Endothelial cell of umbilical vein (primary cell): ENCODE results near the gene CBY2.

Experiments used
- CTCF ChIP-seq, 2 donors: IDR thresholded peaks; 1 replicate in 1 of 2; 2 replicates in 1 of 2; pipeline ENCODE4 v1.5.1; 2011; ENCODE audit warnings: low read length in 2 of 2, mild to moderate bottlenecking in 2 of 2, moderate library complexity in 2 of 2, control low read depth in 1 of 2, inconsistent platforms in 1 of 2, low read depth in 1 of 2; ENCODE audit not compliant: insufficient read depth in 1 of 2; ENCODE audit errors: extremely low read depth in 1 of 2
- EZH2 ChIP-seq: IDR thresholded peaks from 2 replicates; pipeline ENCODE4 v1.6.1; 2012; ENCODE audit warnings: borderline replicate concordance, low read depth, mild to moderate bottlenecking, moderate library complexity, low read length, inconsistent platforms; ENCODE audit not compliant: severe bottlenecking
- GATA2 ChIP-seq: IDR thresholded peaks from 2 replicates; pipeline ENCODE4 v1.7.0; 2011; ENCODE audit warnings: low read depth, mild to moderate bottlenecking, moderate library complexity, mixed read lengths, low read length; ENCODE audit not compliant: insufficient read length, insufficient read depth
- JUN ChIP-seq: IDR thresholded peaks from 2 replicates; pipeline ENCODE4 v1.6.1; 2011; ENCODE audit warnings: borderline replicate concordance, low read depth; ENCODE audit not compliant: insufficient read length, insufficient read depth
- MAX ChIP-seq: IDR thresholded peaks from 2 replicates; pipeline ENCODE4 v1.6.1; 2011; ENCODE audit not compliant: insufficient read depth, insufficient read length
- MYC ChIP-seq: IDR thresholded peaks from one replicate; pipeline ENCODE4 v1.6.1; 2011; ENCODE audit warnings: mild to moderate bottlenecking, low read depth, low read length
- POLR2A ChIP-seq: IDR thresholded peaks from 2 replicates; pipeline ENCODE4 v1.6.1; 2012; ENCODE audit warnings: low read depth, mild to moderate bottlenecking, control low read depth, low read length
- POLR2AphosphoS5 ChIP-seq: IDR thresholded peaks from 2 replicates; pipeline ENCODE4 v1.6.1; 2012; ENCODE audit warnings: low read depth, mild to moderate bottlenecking, control low read depth, low read length, moderate library complexity; ENCODE audit not compliant: insufficient read depth

- TF ChIP-seq CTCF (IDR thresholded peaks at IDR 0.05; ENCODE audit: extremely low read depth in 1 of 2, insufficient read depth in 1 of 2, low read depth in 1 of 2, low read length in 2 of 2): no peak
- no peak for TF ChIP-seq POLR2A
- no peak for TF ChIP-seq JUN
- TF ChIP-seq POLR2AphosphoS5: no peak
- TF ChIP-seq GATA2: no peak
- no peak for TF ChIP-seq MAX
- TF ChIP-seq EZH2: no peak
- TF ChIP-seq MYC: no peak
Measured at GRCh38 chr13:45700971-45701900, 884 bp upstream of the CBY2 start.
